ENCODE data around the gene CELF1. TPM values are rescaled to one million over a fixed set of nuclear protein-coding genes. Genes with fewer than 3 reads are reported as not detected.

CELF1 gene
- total RNA-seq, 1 experiment from 2014 or later, result 152 TPM

DNA sequence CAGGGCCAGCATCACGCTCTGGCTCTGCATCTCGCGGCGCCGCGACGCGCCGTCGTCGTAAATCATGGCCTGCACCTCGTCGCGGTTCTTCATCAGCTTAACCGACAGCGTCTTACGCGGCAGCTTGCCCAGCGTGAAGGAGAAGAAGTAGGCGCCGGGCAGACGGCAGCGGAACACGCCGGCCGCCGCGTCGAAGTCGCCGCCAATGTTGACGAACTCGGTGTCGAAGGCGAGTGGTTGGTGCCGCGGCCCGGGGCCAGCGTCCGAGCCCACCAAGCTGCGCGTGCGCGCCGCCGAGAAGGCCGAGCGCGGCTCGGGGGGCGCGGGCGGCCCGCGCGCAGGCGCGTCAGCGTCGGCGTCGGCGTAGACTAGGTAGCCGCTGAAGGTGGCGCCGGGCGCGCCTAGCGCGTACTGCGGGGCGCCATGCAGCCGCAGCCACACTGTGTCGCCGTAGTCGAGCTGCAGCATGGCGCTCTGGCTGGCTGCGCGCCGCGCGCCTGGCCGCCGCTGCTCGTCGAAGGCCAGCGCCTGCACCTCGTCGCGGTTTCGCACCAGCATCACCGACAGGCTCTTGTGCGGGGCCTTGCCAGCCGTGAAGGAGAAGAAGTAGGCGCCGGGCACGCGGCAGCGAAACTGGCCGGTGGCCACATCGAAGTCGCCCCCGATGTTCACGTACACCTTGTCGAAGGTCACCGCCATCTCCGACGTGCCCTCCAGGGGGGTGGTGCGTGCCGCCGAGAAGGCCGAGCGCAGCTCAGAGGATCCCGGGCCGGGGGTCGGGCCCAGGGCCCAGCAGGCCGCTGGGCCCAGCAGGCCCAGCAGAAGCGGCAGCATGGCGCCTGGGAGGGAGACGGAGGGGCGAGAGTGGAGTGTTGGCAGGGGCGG, 37.3 kb upstream of the CELF1 start:
- peaks cover 4% of the 10 kb centered on the region for H3K27me3 ChIP-seq (replicated peaks; ENCODE audit: control insufficient read depth, insufficient read depth, low read length)
- no peak overlapping the region for H3K4me3 Mint-ChIP-seq (ENCODE audit: unreplicated experiment)
- H3K9me3 ChIP-seq, result no peaks in the 10 kb centered on the region
- H3K4me3 ChIP-seq (ENCODE audit: low read depth, low read length), result no peak overlapping the region
- CTCF ChIA-PET, result no interaction called here
- H3K27ac Mint-ChIP-seq (ENCODE audit: unreplicated experiment), result no peak overlapping the region
- H3K36me3 Mint-ChIP-seq (ENCODE audit: insufficient read depth, unreplicated experiment), result no peaks in the 10 kb centered on the region
- POLR2A ChIA-PET, result no interaction called here
- H3K4me1 ChIP-seq, result 0 out of 2 replicates have a peak, but pooled peaks cover 5% of the 10 kb centered on the region
- TF ChIP-seq, protein P1, sequence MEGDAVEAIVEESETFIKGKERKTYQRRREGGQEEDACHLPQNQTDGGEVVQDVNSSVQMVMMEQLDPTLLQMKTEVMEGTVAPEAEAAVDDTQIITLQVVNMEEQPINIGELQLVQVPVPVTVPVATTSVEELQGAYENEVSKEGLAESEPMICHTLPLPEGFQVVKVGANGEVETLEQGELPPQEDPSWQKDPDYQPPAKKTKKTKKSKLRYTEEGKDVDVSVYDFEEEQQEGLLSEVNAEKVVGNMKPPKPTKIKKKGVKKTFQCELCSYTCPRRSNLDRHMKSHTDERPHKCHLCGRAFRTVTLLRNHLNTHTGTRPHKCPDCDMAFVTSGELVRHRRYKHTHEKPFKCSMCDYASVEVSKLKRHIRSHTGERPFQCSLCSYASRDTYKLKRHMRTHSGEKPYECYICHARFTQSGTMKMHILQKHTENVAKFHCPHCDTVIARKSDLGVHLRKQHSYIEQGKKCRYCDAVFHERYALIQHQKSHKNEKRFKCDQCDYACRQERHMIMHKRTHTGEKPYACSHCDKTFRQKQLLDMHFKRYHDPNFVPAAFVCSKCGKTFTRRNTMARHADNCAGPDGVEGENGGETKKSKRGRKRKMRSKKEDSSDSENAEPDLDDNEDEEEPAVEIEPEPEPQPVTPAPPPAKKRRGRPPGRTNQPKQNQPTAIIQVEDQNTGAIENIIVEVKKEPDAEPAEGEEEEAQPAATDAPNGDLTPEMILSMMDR (IDR thresholded peaks at IDR 0.05; ENCODE audit: insufficient read depth in 1 of 2, low read depth in 1 of 2, low read length in 1 of 2, severe bottlenecking in 1 of 2, unreplicated experiment in 1 of 2), result no peak
- DNase-seq, result no peak
- no peaks in the 10 kb centered on the region for H3K4me1 Mint-ChIP-seq (ENCODE audit: low read depth, unreplicated experiment)
- BruUV-seq (replicated peaks), result no TSS peak
- no peaks in the 10 kb centered on the region for H3K36me3 ChIP-seq (ENCODE audit: control insufficient read depth, insufficient read depth, low read length)
- H3K27me3 Mint-ChIP-seq (ENCODE audit: insufficient read depth, unreplicated experiment), result peaks cover 5% of the 10 kb centered on the region
- intact Hi-C loops (cut with micrococcal nuclease; ENCODE audit: unreplicated experiment), result no loop called here
- H3K9me3 Mint-ChIP-seq (ENCODE audit: unreplicated experiment), result no peaks in the 10 kb centered on the region

GRCh38 chr11:47589584-47589976, 36.6 kb upstream of the CELF1 start:
- BruUV-seq (replicated peaks), result no TSS peak
- H3K36me3 Mint-ChIP-seq (ENCODE audit: insufficient read depth, unreplicated experiment), result peaks cover 4% of the 10 kb centered on the region
- intact Hi-C loops (cut with micrococcal nuclease; ENCODE audit: unreplicated experiment), result no loop called here
- Histone ChIP-seq H3K36me3 (ENCODE audit: control insufficient read depth, insufficient read depth, low read length) (no peaks in the 10 kb centered on the region), H3K9me3 (no peaks in the 10 kb centered on the region), H3K4me3 (ENCODE audit: low read depth, low read length) (no peak overlapping the region), H3K27me3 (replicated peaks; ENCODE audit: control insufficient read depth, insufficient read depth, low read length) (peaks cover 4% of the 10 kb centered on the region), H3K4me1 (0 out of 2 replicates have a peak, but pooled peaks cover 5% of the 10 kb centered on the region)
- H3K4me3 Mint-ChIP-seq (ENCODE audit: unreplicated experiment), result no peak overlapping the region
- no peaks in the 10 kb centered on the region for H3K9me3 Mint-ChIP-seq (ENCODE audit: unreplicated experiment)
- TF ChIP-seq, protein P1 (IDR thresholded peaks at IDR 0.05; ENCODE audit: insufficient read depth in 1 of 2, low read depth in 1 of 2, low read length in 1 of 2, severe bottlenecking in 1 of 2, unreplicated experiment in 1 of 2), result no peak
- ChIA-PET POLR2A (no interaction called here), CTCF (no interaction called here)
- H3K27me3 Mint-ChIP-seq (ENCODE audit: insufficient read depth, unreplicated experiment), result peaks cover 2% of the 10 kb centered on the region
- H3K27ac Mint-ChIP-seq (ENCODE audit: unreplicated experiment), result no peak overlapping the region
- no peaks in the 10 kb centered on the region for H3K4me1 Mint-ChIP-seq (ENCODE audit: low read depth, unreplicated experiment)
- DNase-seq, result no peak

DNA sequence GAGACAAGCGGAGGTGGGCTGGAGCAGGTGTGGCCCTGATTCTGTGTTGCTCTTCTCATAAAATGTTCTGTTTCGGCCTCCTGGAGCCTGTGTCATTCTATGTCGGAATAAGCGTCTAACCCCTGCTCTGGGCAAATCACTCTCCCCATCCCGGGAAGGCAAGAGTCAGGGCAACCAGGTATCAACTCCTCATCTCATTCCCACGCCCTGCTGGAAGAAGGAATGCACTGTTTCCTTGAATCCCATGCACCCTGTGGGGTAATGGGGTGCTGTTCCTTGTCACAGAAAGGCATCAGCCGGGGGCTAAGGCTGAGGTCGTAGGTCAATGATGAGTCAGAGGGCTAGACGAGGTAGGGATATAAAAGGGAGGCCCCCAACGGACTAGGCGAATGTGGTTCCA, 36.2 kb upstream of the CELF1 start:
- DNase-seq, result no peak
- no peaks in the 10 kb centered on the region for H3K36me3 ChIP-seq (ENCODE audit: control insufficient read depth, insufficient read depth, low read length)
- H3K9me3 ChIP-seq, result no peaks in the 10 kb centered on the region
- TF ChIP-seq, protein P1 (IDR thresholded peaks at IDR 0.05; ENCODE audit: insufficient read depth in 1 of 2, low read depth in 1 of 2, low read length in 1 of 2, severe bottlenecking in 1 of 2, unreplicated experiment in 1 of 2), result no peak
- Mint-ChIP-seq H3K4me1 (ENCODE audit: low read depth, unreplicated experiment) (no peaks in the 10 kb centered on the region), H3K4me3 (ENCODE audit: unreplicated experiment) (no peak overlapping the region), H3K9me3 (ENCODE audit: unreplicated experiment) (no peaks in the 10 kb centered on the region), H3K27me3 (ENCODE audit: insufficient read depth, unreplicated experiment) (no peaks in the 10 kb centered on the region), H3K36me3 (ENCODE audit: insufficient read depth, unreplicated experiment) (peaks cover 8% of the 10 kb centered on the region), H3K27ac (ENCODE audit: unreplicated experiment) (no peak overlapping the region)
- H3K4me1 ChIP-seq, result 0 out of 2 replicates have a peak, but pooled peaks cover 5% of the 10 kb centered on the region
- CTCF ChIA-PET, result no interaction called here
- BruUV-seq (replicated peaks), result no TSS peak
- H3K27me3 ChIP-seq (replicated peaks; ENCODE audit: control insufficient read depth, insufficient read depth, low read length), result peaks cover 4% of the 10 kb centered on the region
- POLR2A ChIA-PET, result no interaction called here
- no peak overlapping the region for H3K4me3 ChIP-seq (ENCODE audit: low read depth, low read length)
- intact Hi-C loops (cut with micrococcal nuclease; ENCODE audit: unreplicated experiment), result no loop called here
